HEK293T (cell line): ENCODE data around the gene FAM135A.

Experiments
- CTCF ChIA-PET: fragments of 350-600 bp; formaldehyde crosslinking; extraction: SDS; loops from one replicate; lab custom pipeline; 2021; ENCODE audit warnings: antibody characterized with exemption, inconsistent platforms; lab: Yijun Ruan, JAX
- POLR2A ChIA-PET: fragments of 350-600 bp; formaldehyde crosslinking; extraction: SDS; loops from one replicate; lab custom pipeline; 2020; ENCODE audit warnings: antibody characterized with exemption, inconsistent platforms; lab: Yijun Ruan, JAX
- DNase-seq: peaks from one replicate; pipeline ENCODE4 v3.0.0; 2012; ENCODE audit warnings: mixed read lengths; ENCODE audit errors: extremely low spot score
- ARNT ChIP-seq: fragments of 450-650 bp; IDR thresholded peaks from 2 replicates; pipeline ENCODE4 v1.6.1; 2017; ENCODE audit warnings: mild to moderate bottlenecking
- BHLHE40 ChIP-seq: fragments of 450-650 bp; IDR thresholded peaks from 2 replicates; pipeline ENCODE4 v1.6.1; 2016; ENCODE audit warnings: mild to moderate bottlenecking, moderate library complexity, borderline replicate concordance
- CTBP1 ChIP-seq: fragments of 450-650 bp; IDR thresholded peaks from 2 replicates; pipeline ENCODE4 v1.6.1; 2016; ENCODE audit warnings: borderline replicate concordance
- ELF4 ChIP-seq: fragments of 450-650 bp; IDR thresholded peaks from 2 replicates; pipeline ENCODE4 v1.6.1; 2017; ENCODE audit warnings: antibody characterized with exemption
- FOXA1 ChIP-seq: fragments of 450-650 bp; IDR thresholded peaks from 2 replicates; pipeline ENCODE4 v1.6.1; 2016; ENCODE audit warnings: mild to moderate bottlenecking
- FOXK2 ChIP-seq: fragments of 450-650 bp; IDR thresholded peaks from 2 replicates; pipeline ENCODE4 v1.6.1; 2016; ENCODE audit warnings: mild to moderate bottlenecking
- FOXM1 ChIP-seq: fragments of 450-650 bp; IDR thresholded peaks from 2 replicates; pipeline ENCODE4 v1.6.1; 2017; ENCODE audit warnings: mild to moderate bottlenecking, borderline replicate concordance
- HDGF ChIP-seq: fragments of 450-650 bp; IDR thresholded peaks from 2 replicates; pipeline ENCODE4 v1.6.1; 2017; ENCODE audit warnings: antibody characterized with exemption, borderline replicate concordance
- L3MBTL2 ChIP-seq: fragments of 450-650 bp; conservative IDR thresholded peaks from 2 replicates; pipeline ENCODE4 v1.6.1; 2016; ENCODE audit warnings: mild to moderate bottlenecking
- LEF1 ChIP-seq: fragments of 450-650 bp; IDR thresholded peaks from 2 replicates; pipeline ENCODE4 v1.6.1; 2017; ENCODE audit warnings: mild to moderate bottlenecking, borderline replicate concordance
- NFRKB ChIP-seq: fragments of 450-650 bp; IDR thresholded peaks from 2 replicates; pipeline ENCODE4 v1.6.1; 2016; ENCODE audit warnings: mild to moderate bottlenecking, moderate library complexity
- PKNOX1 ChIP-seq: fragments of 450-650 bp; IDR thresholded peaks from 2 replicates; pipeline ENCODE4 v1.6.1; 2016
- SP1 ChIP-seq: fragments of 450-650 bp; IDR thresholded peaks from 2 replicates; pipeline ENCODE4 v1.6.1; 2017
- SUZ12 ChIP-seq: fragments of 450-650 bp; IDR thresholded peaks from 2 replicates; pipeline ENCODE4 v1.6.1; 2016; ENCODE audit warnings: mild to moderate bottlenecking
- TARDBP ChIP-seq: fragments of 450-650 bp; IDR thresholded peaks from 2 replicates; pipeline ENCODE4 v1.6.1; 2016
- ZNF384 ChIP-seq: fragments of 450-650 bp; IDR thresholded peaks from 2 replicates; pipeline ENCODE4 v1.6.1; 2016

FAM135A gene

GRCh38 chr6:70510600-70510999, 97.3 kb downstream of the FAM135A start:
- POLR2A ChIA-PET, result no interaction called here
- no peak for DNase-seq
- CTCF ChIA-PET, result no interaction called here
- TF ChIP-seq FOXM1 (no peak), TARDBP (no peak), SUZ12 (no peak), PKNOX1 (no peak), ARNT (no peak), SP1 (no peak), FOXK2 (no peak), NFRKB (no peak), LEF1 (no peak), L3MBTL2 (no peak), ELF4 (no peak), CTBP1 (no peak), ZNF384 (no peak), FOXA1 (no peak), BHLHE40 (no peak), HDGF (no peak)

GRCh38 chr6:70518723-70519122, 105.4 kb downstream of the FAM135A start:
- no peak for TF ChIP-seq PKNOX1
- TF ChIP-seq TARDBP, result no peak
- TF ChIP-seq ELF4, result no peak
- TF ChIP-seq ARNT, result no peak
- no peak for TF ChIP-seq ZNF384
- no peak for TF ChIP-seq SUZ12
- no peak for TF ChIP-seq CTBP1
- DNase-seq, result no peak
- ChIA-PET CTCF (no interaction called here), POLR2A (no interaction called here)

GRCh38 chr6:70520575-70520974, 107.3 kb downstream of the FAM135A start:
- DNase-seq, result peak; percentile 20
- TF ChIP-seq NFRKB (no peak), ELF4 (no peak), FOXK2 (no peak), ZNF384 (no peak), HDGF (no peak), BHLHE40 (no peak)
- POLR2A ChIA-PET, result no interaction called here
- CTCF ChIA-PET, result interaction anchor here (0.6 to 1.7 kb wide), 3 partner anchors 45 to 166 kb away, joined by 3 to 17 read pairs (median 10); no protein-coding TSS in a partner anchor

- ChIA-PET POLR2A (no interaction called here), CTCF (interaction anchor here (0.8 kb wide), 1 partner anchor 32 kb away, joined by 3 read pairs; no protein-coding TSS in a partner anchor)
- no peak for DNase-seq
- no peak for TF ChIP-seq ZNF384
- TF ChIP-seq FOXK2, result no peak
- no peak for TF ChIP-seq NFRKB
- TF ChIP-seq FOXA1, result no peak
These were observed 111.5 kb downstream of the FAM135A start for GRCh38 chr6:70524721-70525286.

- TF ChIP-seq NFRKB (no peak), SP1 (no peak), ELF4 (no peak), L3MBTL2 (no peak), FOXA1 (no peak), TARDBP (no peak), ZNF384 (no peak), HDGF (no peak), ARNT (no peak), FOXK2 (no peak), CTBP1 (no peak), FOXM1 (no peak), SUZ12 (no peak), PKNOX1 (no peak), BHLHE40 (no peak), LEF1 (no peak)
- DNase-seq, result no peak
- ChIA-PET POLR2A (no interaction called here), CTCF (no interaction called here)
These were observed 113.9 kb downstream of the FAM135A start for GRCh38 chr6:70527071-70527737.

GRCh38 chr6:70530023-70530422, 116.7 kb downstream of the FAM135A start:
- ChIA-PET CTCF (no interaction called here), POLR2A (no interaction called here)
- no peak for DNase-seq
- no peak for TF ChIP-seq LEF1
- no peak for TF ChIP-seq FOXK2
- no peak for TF ChIP-seq CTBP1
- no peak for TF ChIP-seq FOXA1
- no peak for TF ChIP-seq ZNF384
- TF ChIP-seq FOXM1, result no peak
- TF ChIP-seq BHLHE40, result no peak
- no peak for TF ChIP-seq ARNT
